ENCODE measurements around the gene VPS13D.
"Not testable (repeated sequence)": the region's sequence is repeated elsewhere in the genome, so short reads cannot be mapped to it uniquely, and the experiment has no call there.

The VPS13D gene

DNA sequence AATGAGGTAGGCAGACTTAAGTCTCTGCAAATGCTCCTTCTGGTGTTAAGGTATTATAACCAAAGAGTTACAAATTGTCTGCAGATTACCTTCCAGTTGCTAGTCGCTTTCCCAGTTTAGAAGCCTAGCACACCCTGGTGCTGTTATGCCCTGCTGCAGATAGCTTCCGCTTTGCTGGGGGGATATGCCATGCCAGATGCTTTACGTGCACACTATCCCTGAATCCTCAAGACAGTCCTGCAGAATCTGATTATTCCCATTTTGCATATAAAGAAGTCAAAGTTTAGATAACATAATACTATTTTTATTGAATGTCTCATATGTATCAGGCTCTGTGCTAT lies 221.7 kb downstream of the VPS13D start:
- DNase-seq (ENCODE audit: low spot score): no peak

DNA sequence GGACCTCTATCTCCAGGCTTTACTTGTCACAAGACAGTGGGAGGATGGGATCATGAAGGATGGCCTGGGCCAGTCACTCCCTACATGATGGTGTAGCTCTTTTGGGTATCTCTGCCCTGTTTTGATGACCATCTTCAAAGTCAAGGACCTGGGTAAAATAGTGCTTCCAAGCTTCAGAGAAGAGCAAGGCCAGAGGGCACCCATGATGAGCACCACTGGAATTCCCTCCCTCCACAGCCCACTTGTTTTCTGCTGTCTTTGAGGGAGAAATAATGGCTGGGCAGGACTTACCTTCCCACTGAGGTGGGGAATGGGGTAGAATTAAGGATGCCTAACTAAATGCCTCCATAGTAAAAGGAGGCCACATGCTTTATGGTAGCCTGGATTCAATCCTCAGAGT lies 222.4 kb downstream of the VPS13D start:
- no peak for DNase-seq (ENCODE audit: low spot score)

DNA sequence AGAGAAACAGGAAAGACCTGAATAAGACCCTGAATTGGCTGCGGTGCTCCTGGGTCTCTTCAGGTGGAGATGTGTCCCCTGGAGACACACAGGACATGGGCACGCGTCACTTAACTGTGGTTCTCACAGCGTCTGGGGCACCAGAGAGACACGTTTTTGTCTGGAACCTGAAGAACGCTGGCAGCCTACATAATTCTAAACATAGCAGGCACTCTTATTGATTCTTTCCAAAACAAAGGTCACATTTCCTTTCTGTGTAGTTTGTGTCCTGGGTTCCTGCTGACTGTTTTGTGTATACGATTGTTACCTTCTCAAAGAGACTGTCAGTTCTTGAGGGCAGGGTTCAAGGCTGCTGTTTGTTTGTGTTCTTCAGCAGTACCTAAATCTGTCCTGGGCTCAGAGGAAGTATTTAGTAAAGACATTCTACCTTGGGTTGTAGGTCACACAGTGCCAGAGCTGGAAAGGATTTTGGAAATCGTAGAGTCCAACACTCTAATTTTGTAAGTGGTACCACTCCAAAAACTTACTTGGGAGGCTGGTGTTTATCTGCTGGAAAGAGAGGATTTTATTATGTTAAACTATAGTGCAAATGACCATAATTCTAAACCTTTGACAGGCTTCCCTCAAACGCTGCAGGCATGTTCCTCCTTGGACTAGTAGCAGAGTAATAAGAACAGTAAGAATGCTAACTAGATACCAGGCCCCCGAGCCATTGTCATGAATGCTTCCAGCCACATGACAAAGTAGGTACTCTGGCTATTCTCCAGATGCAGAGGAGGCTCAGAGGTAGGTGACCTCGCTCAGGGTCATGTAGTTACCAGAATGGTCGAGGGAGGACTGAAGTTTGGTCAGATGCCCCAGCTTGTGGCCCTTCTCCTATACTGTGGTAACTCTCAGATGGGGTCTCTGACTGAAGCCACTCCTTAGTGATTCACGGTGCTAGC lies 223.8 kb downstream of the VPS13D start:
- DNase-seq (ENCODE audit: low spot score): no peak

DNA sequence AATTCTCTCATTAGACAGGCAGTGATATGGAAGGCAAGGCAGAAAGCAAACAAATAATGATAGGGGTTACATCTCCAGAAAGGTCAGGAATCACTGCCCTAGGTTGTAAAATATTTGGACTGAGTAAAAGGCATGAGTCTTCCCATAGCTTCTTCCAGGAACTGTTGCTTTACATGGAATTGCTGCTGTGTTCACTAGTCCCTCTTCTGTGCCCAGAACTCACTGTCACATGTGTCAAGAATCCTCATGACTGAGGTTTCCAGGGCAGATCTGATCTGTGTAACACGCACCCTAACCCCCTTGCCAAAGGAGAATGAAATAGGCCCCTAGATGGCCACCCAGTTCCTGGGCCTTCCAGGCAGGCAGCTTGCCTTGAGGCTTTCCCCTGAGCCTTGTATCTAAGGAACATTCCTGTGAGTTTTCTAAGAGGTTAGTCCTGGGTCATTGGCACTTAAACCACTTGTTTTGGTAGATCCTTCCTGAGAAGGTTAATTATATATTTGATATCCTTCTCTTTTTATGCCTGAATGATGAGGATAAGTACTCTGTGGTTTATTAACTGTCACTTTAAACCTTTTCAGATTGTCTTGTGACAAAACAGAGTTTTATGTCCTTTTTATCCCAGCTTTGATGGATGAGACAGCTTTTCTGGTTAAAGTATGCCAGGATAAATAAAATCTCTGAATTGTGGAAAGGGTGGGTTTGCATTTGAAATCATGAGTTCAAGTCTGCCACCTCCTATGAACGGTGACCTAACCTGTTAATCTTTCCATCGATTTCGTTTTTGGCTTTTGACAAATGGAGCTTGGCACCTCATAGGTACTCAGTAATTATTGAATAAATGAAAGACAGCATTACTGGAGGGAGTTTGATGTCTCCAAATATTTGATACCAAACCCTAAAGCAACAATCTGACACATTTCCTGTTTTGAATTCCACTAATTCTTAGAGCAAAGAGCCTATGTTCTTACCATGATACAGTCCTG lies 224.9 kb downstream of the VPS13D start:
- DNase-seq (ENCODE audit: low spot score): no peak

DNA sequence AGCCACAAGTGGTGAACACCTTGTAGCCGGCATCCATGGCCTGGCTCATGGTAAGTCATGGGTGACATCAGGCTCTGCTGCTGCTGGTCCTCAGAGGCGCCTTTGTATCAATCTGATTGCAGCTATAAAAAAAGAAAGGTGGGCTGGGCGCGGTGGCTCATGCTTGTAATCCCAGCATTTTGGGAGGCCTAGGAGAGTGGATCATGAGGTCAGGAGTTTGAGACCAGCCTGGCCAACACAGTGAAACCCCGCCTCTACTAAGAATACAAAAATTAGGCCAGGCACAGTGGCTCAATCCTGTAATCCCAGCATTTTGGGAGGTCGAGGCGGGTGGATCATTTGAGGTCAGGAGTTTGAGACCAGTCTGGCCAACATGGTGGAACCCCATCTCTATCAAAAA lies 226.3 kb downstream of the VPS13D start:
- DNase-seq (ENCODE audit: low spot score): not testable (repeated sequence)

DNA sequence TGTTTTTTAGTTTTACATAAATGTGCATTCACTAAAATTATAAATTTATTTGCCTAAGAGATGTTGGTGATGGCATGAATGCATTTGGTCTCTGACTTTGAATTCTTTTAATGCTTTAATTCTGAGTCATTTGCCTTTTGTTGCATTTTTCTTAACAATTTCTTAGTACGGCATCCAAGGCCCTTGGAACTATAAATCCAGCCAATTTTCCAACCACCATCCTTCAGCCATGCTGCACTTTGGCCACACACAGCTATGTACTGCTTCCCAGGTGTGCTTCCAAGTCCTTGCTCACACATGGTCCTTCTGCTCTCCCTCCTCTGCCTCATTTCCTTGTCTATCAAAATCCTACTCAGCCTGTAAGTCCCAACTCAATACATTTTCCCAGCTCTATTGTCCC lies 227.1 kb downstream of the VPS13D start:
- DNase-seq (ENCODE audit: low spot score): no peak

DNA sequence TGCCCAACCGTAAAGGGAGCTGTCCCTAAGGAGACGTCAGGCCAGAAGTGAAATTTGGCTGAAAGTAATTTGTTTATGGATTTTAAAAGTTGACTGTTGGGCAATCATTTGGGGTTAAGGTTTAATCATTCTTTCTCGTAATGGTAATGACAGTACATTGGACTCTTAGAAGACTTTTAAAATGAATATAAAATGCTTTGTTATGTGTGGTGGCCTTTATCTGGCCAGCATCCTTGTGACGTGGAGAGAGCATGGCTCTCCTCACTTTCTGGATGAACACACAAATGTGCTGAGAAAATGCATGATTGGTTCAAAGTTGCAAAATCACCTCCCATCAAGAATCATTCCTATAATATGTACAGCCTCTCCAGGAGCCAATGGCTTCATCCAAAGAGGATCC lies 227.9 kb downstream of the VPS13D start:
- no peak for DNase-seq (ENCODE audit: low spot score)

DNA sequence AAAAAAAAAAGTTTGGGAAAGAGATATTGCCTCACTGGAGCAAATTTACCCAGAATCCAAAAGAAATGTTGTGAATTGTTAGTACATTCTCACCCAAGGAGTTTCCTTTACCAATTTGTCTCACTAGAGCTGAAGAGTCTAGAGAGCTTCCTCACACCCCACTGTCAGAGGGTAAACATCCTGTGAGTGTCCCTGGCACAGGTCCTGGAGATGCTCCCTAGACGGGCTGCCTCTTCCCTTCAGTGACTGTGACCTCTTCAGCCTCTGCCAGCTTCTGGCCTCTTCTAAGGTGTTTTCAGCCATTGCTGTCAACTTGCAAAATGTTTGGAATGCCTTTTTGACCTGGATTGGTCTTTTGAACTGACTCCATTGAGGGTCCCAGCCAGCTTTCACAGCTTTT lies 228.7 kb downstream of the VPS13D start:
- no peak for DNase-seq (ENCODE audit: low spot score)

DNA sequence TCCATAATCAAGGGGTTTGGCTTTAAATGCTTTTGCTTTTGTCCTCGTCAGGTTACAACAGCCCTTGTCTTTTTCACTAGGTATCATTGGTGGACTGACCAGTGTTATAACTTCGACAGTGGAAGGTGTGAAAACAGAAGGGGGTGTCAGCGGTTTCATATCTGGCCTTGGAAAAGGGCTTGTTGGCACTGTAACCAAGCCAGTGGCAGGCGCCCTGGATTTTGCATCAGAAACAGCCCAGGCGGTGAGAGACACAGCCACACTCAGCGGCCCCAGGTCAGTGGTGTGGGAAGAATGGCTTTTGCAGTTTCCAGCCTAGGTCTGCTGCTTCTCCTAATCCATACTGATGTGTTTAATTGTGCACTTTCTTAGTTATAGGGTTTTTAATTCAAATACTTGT lies 230.3 kb downstream of the VPS13D start:
- DNase-seq (ENCODE audit: low spot score): no peak

DNA sequence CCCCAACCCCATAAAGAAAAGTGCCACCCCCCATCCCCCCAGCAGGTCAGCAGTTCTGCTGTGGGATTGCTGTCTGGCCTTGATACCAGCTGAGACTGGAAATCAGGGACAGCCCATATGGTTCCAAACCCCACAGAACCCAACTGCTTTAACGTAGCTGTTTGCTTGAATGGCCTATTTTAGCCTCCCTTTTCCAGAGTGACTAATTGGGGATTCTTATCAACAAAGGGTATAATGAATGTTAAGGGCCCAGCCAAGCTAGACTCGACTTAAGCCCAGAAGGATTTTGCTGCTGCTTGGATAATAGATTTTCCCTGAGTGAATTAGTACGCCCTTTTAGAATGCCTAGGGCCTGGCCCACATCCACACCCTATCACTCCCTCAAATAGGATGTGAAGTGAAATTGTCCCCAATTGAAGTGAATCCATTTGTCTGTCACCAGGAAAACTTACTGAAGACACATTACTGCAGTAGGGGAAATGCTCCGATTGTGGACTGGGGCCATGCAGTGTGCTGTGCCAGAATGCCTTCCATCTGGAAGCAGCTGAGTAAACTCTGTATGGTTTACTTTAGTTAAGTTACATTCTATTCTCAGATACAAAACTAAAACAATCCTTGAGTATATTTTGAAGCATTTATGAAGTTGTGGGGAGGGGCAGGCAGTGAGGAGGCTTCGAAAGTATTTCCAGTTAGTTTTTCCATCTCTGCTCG lies 231.2 kb downstream of the VPS13D start:
- DNase-seq (ENCODE audit: low spot score): no peak

DNA sequence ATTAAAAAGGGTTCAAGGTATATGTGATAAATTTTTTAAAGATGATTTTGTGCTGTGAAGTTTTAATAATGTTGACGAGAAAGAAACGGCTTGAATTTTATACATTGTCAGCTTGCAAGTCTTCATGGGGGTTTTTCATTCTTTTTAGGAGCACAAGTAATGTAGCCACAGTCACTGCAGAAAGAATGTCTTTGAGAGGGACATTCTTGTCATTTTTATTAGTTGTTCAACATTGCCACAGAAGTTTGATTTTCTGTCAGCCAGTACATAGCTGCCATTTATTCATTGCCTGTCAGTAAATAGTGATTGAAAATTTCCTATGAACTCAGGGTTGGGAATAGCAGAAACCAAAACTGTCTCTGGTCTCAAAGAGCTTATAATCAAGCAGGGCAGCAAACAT lies 231.9 kb downstream of the VPS13D start:
- no peak for DNase-seq (ENCODE audit: low spot score)

DNA sequence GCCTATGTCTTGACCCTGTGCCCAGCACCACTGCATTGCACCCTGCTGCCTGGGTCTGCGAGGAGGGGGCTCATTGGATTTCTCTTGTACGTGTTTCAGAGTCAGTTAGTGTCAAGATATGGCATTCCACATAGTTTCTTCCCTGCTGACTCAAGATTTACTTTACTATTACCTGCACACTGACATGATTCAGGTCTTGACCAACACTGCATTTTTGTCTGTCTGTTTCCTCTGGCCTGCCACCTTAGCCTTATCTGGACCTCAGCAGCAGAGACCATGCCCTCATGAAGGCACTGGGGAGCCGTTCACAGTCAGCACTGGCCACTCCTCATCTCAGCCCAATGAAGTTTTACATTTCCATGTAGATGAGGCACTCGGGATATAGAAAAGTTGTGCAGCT lies 232.8 kb downstream of the VPS13D start:
- DNase-seq (ENCODE audit: low spot score): no peak

DNA sequence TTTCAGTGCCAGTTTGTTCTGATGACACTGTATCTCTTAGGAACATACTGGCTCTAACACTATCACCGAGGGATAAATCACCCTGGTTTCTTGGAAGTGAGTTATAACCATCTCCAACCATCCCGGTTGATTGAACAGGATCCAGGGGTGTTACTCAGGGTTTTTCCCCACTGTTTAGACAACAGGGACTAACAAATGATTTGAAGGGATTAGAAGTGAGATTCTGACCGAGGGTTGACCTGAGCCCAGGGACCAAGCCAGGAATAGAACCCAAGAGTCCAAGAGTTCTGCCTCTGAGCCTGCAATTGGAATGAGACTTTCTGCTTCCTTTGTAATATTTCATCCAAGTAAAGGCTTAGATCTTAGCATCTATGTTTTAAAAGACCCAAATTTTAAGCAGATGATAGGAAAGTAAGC lies 234.2 kb downstream of the VPS13D start:
- DNase-seq (ENCODE audit: low spot score): no peak

DNA sequence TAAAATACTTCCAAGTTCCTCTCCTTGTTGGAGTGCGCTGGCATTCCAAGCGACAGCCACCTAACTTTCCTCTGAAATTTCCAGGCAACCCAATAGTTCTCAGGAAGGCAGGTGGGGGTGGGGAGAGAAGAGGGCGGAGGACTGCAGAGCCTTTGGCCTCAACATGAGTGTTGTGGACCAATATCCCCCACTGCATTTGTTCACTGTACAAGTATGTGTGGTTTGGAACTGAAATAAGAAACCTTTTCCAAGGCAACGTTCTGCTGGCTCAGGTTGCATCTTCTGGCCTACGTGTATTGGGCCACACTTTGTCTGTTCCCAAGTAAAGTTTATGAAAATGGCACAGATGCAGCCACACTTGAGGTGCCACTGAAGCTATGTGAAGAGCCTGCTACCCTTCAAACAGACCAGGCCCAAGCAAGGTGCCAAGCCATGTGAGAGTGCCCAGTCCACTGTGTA lies 234.8 kb downstream of the VPS13D start:
- DNase-seq (ENCODE audit: low spot score): no peak

DNA sequence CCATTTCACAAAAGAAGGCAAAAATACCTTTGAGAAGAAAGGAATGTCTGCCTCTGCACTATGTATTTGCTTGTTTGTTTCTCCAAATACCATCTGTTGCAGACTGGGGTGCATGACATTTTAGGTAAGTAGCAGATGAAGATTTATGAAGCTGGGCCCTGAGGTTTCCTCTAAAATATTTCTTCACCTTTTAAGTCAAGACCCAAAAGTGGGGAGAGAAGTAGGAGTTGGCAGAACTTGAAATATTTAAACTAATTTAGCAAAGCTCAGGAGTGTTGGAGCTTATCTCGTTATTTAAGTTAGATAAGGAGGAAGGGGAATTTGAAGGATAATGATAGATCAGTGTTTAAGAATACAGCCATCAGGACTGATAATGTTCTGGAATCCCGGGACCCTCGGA lies 235.3 kb downstream of the VPS13D start:
- DNase-seq (ENCODE audit: low spot score): no peak

DNA sequence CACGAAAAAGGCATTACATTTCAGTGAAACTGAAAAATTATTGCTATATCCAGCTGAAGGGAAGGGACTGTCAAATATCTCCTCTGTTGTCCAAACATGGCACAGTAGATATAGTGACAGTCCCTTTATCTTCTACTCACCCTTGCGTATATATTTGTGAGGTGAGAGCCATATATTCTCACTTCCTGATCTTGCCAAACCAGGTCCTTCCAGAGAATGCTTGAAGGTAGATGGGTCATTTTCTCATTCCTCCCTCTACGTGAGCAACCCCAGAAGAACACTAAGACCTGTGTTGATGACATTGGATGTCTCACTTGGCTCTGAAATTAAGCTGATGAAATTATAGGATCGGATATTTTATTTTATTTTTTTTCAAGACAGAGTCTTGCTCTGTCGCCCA lies 237.0 kb downstream of the VPS13D start:
- DNase-seq (ENCODE audit: low spot score): no peak

DNA sequence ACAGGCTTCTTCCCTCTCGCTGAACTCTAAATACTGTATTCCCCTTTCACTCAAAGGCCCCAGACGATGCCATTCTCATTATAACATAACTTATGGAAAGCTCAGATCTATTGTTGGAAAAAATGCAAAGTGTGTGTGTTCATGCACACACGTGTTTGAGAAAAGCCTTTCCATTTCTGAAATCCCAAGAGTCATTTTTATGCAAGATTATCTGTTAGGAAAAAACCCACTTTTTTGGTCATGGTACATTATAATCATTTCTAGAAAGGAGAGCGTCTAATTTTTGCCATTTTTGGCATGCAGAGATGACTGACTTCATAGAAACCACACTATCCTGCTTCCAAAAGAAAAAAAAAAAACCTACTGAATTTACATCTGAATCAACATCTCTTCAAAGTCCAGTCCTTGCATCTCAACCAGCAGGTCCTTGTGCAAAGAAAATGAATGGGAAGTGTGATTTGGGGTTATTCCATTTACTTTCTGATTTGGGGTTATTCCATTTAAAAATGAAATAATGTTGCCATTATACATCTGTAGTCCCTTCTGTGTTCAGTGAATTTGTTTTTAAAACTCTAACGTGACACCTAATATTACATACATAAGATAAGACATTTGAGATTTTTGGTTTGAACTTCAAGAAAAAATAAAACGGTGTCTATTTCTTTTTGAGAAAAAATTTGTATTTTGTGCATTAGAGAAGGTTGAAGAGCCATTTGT lies 237.9 kb downstream of the VPS13D start:
- DNase-seq (ENCODE audit: low spot score): no peak

DNA sequence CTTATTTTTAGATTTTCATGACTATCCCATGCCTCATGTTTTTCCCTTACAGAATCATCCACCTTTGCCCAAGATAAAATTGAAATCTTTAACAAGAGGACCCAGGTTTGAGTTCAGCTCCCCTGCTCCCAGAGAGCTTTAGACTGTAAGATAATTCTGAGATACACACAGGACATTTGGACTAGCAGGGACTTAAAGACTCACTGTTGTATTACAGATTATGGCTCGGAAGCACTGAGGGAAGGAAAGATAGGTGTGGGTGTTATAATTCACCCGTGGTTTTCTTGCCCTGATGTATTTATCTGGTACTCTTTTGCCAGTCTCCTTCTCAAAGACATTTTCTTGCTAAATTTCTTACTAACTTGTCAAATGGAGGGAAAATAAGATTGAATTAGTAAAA lies 238.5 kb downstream of the VPS13D start:
- no peak for DNase-seq (ENCODE audit: low spot score)

DNA sequence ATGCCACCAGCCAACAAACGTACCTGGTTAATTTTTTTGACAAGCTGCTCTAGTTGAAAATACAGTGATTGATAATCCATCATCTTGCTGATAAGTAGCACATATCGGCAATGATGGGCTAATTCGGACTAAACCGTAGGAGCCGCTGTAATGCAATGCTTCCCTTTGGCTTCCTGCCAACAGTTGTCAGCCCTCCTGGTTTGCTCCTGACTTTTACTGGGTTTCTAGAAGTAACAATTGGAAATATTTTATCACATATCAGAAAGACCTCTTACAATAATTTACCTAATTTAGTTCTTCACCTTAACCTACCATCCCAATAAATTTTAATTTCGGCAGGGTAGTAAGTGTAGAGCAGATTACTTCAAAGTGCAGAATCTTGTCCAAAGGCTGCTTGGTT lies 239.7 kb downstream of the VPS13D start:
- DNase-seq (ENCODE audit: low spot score): no peak

DNA sequence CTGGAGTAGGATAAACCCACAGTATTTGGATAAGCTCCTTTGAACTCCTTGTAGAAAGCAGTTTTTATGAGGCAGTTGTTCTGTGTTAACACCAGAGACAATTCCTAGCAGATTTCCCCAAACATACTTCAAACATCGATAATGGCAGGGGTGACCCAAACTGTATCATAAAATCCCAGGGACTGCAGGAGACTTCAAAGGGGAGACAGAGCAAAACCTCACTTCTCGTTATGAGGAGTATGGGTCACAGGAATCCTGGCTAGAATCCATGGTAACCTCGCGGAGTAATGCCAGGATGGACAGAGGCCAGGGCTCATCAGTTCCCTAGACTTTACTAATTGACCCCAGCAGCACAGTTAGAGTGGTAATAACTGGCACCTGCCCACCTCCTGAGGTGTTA lies 240.2 kb downstream of the VPS13D start:
- no peak for DNase-seq (ENCODE audit: low spot score)

DNA sequence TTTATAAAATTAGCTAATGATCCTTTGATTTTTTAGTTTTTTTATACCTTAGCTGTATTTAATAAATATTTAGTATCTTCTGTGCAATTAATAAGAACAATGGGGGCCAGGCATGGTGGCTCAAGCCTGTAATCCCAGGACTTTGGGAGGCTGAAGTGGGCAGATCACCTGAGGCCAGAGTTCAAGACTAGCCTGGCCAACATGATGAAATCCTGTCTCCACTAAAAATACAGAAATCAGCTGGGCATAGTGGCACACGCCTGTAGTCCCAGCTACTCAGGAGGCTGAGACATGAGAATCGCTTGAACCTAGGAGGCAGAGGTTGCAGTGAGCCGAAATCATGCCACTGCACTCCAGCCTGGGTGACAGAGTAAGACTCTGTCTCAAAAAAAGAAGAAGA lies 241.1 kb downstream of the VPS13D start:
- not testable (repeated sequence) for DNase-seq (ENCODE audit: low spot score)
